HL-60/S4 treated with phorbol 12-myristate 13-acetate at 8.2 ng/mL for 4 days and 3 days (cell line): Measurements from ENCODE around the gene FBN3.
"Not testable (repeated sequence)": the region's sequence is repeated elsewhere in the genome, so short reads cannot be mapped to it uniquely, and the experiment has no call there.

Experiments
- in situ Hi-C: fragments of 300-500 bp; cut with MboI; formaldehyde crosslinking; loops from 2 replicates; pipeline ENCODE4 v1.15.0; 2022; ENCODE audit warnings: low sequenced_read_pairs

The FBN3 gene

DNA sequence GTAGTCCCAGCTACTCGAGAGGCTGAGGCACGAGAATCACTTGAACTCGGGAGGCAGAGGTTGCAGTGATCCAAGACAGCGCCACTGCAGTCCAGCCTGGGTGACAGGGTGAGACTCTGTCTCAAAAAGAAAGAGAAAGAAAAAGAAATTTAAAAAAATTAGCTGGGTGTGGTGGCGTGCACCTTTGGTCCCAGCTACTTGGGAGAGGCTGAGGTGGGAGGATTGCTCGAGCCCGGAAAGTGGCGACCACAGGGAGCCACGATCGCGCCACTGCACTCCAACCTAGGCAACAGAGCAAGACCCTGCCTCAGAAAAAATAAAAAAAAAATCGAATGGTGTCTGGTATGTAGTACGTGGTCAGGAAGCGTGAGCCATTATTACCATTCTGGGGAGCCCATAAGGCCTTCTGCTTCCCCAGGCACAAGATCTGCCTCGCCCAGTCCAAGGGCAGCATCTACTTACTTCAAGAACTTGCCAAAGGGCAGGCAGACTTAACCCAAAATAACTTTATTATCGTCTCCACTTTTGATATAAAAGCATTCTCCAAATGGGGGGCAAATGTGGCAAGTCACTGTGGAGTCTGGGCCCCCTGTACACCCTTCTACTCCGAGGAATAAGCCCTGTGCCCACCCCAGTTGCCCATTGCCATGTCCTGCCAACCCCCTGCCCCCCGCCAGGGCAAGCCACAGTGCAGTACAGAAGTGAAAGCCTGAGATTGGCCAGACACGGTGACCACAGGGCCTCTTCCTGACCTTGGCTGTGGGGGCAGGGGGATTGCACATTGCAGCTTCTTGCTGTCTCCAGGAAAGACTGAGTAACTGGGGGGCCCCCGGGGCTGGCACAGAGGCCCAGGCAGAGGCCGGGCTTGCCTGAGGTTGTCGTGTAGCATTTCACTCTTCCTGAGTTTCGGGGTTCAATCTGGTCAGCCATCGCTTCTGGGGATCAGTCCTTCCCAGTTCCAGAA lies 84.2 kb downstream of the FBN3 start:
- in situ Hi-C loops: no loop called here

DNA sequence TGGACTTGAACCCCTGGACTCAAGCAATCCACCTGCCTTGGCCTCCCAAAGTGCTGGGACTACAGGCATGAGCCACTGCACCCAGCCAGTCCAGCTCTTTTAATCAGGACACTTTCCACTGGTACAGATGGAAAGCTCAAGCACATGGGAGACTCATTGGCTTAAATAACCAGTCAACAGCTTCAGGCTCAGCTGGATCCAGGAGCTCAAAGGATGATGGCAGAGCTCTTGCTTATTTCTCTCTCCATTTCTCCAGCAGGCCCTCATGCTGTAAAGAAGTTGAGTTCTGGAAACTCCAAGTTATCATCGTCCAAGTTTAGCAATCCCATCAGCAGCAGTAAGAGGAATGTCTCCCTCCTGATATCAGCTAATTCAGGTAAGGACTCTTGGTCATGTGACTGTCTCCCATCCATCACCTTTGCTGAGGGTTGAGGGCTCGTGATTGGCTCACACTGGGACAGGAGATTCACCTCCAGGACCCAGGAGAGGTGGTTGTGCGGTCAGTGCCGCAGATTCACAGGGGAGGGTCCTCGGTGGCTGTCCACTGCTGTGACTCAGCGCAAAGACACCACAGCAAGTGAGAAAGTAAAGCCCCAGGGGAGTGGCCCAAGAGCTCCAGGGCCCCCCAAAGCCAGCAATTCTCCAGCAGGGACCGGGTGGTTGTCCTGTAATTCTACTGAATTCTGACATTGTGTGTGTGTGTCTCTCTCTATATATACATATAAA lies 91.7 kb downstream of the FBN3 start:
- in situ Hi-C loops: no loop called here

DNA sequence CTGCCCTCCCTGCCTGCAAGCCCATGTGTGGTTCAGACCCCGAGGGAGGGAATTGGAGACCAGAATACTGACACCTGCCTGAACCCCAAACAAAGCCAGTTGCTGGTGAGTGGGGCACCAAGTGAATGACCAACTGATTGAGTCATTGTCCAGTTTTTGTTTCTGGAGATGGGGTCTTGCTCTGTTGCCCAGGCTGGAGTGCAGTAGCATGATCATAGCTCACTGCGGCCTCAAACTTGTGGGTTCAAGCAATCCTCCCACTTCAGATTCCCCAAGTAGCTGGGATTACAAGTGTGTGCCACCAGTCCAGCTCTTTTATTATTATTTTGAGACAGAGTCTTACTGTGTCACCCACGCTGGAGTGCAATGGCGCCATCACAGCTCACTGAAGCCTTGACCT lies 92.9 kb downstream of the FBN3 start:
- in situ Hi-C loops: no loop called here

DNA sequence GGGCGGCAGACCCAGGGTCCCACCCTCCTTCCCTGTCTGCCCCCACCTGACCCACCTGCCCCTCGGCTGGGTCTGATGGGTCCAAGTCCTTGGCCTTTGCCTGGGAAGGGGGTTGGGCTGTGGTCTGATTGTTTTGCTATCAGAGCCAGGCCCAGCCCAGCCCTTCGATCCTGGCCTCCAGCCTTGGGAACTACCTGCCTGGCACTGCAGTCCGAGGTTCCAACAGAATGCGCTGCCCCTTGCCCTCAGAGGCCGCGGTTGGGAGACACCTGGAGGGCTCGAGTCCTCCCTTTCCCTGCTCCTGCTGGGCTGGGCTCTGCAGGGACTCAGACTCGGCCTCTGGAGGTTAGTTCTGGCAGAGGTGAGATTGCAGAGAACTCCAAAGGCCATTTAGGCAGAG lies 95.2 kb downstream of the FBN3 start:
- in situ Hi-C loops: no loop called here

DNA sequence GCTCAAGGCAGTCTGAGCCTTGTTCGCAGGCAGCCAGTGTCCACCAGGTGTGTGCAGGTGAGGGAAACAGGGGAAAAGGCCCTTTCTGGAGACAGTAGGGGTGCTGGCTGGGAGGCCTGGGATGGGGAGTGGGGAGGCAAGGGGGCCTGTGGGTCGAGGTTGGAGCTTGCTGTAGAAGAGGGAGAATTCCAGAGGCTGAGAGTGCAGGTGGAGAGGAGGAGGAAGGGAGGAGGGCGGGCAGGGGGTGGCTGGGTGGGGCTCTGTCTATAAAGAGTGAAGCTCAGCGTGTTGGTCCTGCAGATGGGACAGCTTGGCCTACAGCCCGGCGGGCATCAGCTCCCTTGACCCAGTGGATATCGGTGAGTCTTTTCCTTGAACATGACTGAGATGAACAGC lies 96.9 kb downstream of the FBN3 start, which contains the start of gene CCL25:
CCL25 (plus strand) TSS at position 297 of the 396 bp plus-strand sequence. CDS start 290 bp downstream, outside the sequence.
- in situ Hi-C loops: no loop called here

DNA sequence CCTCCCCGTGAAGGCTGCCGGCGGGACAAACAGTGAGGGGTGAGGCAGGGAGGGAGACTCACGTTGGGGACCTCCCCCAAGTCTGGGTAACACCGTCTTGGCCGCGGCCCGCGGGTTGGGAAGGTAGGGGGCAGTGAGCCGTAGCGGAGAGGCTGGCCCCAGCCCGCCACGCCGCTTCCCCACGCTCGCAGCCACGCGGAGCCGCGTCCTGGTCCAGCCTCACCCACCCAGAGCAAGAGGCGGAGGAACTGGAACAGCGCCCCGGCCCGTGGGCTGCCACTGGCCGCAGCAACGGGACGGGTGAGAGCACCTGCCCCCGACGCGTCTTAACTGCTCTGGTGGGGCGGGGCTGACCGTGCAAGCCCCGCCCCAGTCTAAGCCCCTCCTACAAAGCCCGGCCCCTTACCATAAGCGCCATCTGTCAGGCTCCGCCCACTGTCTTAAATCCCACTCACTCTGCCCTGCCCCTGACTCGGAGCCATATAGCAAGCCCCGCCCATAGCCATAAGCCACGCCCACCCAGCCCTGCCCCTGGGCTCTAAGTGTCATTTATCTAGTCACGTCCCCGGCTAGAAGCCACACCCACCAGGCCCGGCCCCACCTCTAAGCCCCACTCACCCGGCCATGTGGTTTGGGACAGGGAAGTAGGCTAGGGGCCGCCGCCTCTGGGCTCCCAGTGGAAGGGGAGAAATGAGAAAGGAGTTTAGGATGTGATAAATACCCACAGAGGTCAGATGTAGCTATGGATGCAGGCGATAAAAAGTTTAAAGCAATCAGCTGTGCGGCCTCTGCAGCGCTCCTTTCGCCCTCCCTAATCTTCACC lies 98.9 kb downstream of the FBN3 start:
- in situ Hi-C loops: no loop called here

DNA sequence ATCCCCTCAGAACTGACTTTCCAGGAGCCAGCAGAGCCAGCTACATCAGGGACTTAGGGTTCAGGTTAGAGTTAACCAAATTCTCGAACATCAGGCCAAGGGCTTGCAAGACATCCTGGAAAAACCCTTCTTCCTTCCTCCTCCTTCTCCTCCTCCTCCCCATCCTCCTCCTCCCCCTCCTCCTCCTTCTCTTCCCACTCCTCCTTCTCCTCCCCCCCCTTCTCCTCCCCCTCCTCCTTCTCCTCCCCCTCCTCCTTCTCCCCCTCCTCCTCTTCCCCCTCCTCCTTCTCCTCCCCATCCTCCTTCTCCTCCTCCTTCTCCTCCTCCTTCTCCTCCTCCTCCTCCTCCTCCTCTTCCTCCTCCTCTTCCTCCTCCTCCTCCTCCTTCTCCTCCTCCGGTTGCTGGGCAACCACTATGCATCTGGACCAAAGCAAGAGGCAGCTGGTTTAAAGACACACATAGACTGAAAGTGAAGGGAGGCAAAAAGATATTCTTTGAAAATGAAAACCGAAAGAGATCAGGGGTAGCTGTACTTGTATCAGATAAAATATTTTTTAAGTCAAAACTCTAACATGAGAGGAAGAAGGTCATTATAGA lies 102.7 kb downstream of the FBN3 start:
- in situ Hi-C loops: no loop called here

DNA sequence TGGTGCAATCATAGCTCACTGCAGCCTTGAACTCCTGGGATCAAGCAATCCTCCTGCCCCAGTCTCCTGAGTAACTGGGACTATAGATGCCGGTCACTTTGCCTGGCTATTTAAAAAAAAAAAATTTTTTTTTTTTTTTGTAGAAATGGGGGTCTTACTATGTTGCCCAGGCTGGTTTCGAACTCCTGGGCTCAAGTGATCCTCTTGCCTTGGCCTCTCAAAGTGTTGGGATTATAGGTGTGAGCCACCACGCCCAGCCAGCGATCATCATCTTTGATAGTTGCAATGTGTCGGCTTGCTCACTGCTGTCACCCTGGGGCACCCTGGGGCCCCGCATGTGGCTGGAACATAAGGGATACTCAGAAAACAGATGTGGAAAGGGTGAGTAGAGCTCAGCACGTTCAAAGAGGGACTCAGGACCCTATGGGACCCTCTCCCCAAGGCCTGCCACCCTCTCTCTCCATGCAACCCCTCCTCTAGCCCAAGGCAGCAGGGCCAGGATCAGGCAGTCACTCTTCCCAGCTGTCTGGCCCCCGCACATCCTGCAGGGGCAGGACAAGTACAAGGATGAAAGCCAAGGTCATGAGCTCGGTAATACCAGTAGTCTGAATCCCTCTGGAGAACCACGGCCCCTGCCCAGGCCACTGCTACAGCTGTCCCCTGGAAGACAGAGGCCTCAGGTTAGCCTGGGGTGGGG lies 103.4 kb downstream of the FBN3 start:
- in situ Hi-C loops: no loop called here

DNA sequence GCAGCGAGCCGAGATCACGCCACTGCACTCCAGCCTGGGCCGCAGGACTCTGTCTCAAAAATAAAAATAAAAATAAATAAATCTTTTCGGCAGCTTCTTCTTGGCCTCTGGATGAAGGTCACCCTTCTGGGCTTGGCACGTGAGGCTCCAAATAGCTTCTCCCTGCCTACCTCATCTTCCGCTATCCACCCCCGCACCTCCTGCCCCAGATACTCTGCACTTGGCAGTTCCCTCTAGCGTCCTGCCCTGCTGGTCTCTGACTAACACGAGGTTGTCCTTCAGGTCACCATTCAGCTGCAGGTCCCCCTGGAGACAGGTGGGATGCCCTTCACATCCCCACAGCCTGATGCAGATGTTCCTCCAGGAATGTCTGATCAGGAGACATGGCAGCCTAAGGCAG lies 105.4 kb downstream of the FBN3 start:
- in situ Hi-C loops: no loop called here

DNA sequence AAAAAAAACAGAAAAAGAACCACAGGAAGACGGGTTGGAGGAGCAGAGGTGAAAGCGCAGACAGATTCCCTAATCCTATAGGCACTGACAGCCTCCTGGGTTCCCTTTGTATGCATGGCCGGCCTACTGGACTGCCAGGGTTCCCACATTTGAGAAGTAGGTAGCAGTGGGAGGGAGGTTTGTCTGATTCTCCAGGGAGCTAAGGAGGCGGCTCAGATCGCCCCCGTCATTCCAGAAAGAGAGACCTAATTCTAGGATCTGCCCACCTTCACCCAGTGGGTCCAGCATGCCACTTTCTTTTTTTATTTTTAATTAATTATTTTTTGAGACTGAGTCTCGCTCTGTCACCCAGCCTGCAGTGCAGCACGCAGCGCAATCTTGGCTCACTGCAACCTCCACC lies 106.5 kb downstream of the FBN3 start:
- in situ Hi-C loops: no loop called here

DNA sequence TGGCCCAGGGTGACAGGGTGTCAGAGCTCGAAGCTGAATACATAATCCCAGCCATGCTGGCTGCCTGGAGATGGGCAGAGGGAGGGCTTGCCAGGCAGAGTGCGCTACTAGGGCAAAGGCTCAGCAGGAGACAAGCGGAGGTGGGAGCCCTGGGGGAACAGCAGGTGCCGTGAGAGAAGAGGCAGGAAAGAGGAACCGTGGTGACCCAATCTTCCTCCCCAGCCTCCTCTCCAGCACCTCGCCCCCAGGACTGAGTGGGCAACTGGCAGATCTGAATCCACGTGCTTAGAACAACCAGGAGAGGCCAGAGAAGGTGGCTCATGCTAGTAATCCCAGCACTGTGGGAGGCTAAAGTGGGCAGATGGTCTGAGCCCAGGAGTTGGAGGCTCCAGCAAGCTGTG lies 107.9 kb downstream of the FBN3 start:
- in situ Hi-C loops: no loop called here

DNA sequence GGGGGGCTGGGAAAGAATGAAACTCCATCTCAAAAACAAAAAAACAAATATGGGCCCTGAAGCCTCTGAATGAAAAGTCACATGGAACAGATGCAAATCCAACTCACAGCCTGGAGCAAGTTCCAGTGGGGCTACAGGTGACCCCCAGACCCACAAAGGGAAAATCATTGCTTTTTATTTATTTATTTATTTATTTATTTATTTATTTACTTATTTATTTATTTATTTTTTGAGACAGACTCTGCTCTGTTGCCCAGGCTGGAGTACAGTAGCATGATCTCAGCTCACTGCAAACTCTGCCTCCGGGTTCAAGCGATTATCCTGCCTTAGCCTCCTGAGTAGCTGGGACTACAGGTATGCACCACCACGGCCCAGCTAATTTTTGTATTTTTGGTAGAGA lies 110.2 kb downstream of the FBN3 start:
- in situ Hi-C loops: no loop called here

DNA sequence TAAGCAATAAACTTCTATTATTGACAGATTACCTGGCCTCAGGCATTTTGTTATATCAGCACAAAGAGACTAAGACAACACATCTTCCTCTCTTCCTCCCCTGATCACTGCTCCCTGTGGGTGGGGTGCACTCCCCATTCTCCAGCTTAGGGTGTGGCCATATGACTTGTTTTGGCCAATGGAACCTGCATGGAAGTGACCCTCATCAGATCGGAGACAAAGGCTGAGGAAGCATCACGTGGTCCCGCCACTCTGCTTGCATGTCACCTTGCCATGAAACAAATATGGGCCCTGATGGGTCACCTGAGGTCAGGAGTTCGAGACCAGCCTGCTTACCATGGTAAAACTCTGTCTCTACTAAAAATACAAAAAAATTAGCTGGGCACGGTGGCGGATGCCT lies 110.6 kb downstream of the FBN3 start:
- in situ Hi-C loops: no loop called here

DNA sequence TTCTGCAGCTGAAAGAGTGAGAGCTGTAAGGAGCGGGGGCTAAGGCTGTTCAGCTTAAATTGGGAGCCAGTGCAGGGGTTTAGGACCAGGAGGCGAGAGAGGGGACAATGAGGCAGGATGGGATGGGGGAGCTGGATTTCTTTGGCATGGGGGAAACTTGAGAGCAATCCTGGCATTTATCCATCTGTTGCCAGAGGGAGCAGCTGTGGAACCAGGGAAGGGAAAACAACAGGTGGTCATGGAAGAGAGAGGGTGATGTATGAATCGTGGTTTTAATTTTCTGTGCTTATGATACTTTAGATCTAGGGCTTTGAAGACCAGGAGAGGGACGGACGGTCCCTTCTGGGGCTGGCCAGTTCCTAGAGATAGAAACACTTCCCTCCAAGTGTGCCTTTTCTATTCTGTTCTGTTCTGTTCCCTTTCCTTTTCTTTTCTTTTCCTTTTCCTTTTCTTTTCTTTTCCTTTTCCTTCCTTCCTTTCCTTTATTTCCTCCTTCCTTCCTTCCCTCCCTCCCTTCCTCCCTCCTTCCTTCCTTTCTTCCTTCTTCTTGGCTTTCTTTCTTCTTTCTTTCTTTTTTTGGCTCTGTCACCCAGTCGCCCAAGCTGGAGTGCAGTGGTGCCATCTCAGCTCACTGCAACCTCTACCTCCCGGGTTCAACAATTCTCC lies 112.8 kb downstream of the FBN3 start:
- in situ Hi-C loops: no loop called here

DNA sequence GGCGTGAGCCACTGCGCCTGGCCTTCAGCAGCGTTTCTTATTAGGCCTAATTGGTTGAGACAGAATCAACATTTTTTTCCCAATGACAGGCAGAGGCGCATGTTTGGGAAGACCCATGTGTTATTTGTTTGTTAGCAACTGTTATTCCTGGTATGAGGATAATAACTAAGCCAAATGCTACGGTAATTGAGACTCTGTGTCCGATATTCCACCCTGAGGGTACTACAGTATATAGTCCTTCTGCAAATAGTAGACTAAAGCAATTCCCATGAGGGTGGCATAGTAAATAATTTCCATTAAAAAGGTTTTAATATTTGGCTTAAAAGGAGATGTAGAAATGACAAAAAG lies 115.2 kb downstream of the FBN3 start:
- in situ Hi-C loops: no loop called here

DNA sequence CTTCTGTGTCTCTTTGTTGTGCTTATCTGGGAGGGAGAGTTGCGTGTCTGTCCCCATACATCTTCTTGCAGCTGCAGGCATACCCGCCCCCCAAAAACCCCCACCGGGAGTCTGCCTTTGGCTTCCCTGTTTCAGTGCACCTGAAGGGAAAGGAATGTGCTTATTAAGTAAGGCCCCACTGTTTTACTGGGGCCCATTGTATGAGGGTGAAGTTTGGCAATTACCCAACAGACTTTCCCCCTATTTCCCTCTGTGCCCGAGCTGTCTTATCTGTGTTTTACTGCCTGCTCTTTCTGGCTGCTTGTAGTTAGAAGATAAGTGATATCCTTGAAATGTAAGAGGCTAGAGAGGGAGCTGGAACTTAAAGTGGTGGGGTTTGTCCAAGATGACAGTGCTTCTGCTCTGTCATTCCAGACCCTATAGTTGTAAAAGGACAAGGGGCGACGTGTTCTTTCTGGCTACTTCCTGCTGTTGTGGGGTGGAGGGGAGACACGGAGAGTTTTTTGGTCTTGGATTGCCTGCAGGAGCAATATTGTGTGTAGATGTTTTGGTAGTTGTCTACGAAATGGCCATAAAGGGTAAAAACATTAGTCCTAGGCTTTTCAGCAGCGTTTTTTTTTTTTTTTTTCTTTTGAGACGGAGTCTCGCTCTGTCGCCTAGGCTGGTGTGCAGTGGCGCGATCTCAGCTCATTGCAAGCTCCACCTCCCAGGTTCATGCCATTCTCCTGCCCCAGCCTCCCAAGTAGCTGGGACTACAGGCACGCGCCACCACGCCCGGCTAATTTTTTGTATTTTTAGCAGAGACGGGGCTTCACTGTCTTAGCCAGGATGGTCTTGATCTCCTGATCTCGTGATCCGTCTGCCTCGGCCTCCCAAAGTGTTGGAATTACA lies 115.9 kb downstream of the FBN3 start:
- in situ Hi-C loops: not testable (repeated sequence)

DNA sequence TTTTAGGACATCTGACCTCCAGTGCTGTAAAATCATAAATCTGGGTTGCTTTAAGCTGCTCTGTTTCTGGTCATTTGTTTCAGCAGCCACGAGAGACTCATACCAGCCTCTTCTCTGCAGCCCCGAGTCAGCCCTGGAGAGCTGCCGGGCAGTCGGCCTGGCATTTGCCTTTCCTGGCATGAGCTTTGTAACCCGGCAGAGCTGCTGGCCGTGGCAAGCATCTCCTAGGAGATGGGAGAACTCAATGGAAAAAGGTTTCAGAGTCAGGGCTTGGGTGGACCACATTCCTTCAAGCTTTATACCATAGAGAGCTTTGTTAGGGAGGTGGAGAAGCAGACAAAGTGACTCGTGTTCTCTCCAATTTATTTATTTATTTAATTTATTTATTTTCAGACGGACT lies 118.4 kb downstream of the FBN3 start:
- in situ Hi-C loops: no loop called here

DNA sequence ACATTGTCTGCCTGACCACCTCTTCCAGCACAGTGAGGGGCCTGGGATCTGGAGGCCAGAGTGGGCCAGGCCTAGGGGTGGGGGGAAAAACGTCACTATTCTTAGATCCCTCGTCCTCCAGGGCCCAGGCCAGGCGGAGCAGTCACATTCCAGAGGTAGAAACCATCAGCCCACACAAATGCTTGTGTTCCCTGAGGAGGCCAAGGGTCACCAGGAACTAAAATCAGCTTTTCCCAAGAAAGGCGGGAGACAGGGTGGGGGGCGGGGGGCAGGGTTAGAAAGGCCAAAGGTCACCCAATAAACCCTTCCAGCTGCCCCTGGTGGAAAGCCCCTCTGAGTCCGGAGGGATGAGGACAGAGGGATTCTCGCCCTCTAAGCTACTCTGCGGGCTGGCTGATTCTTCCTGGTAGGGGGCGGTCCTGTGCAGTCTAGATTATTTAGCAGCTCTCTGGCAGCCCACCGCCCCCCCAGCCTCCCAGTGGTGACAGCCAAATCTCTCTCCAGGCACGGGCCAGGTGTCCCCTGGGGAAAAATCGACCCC lies 120.4 kb downstream of the FBN3 start:
- in situ Hi-C loops: no loop called here

DNA sequence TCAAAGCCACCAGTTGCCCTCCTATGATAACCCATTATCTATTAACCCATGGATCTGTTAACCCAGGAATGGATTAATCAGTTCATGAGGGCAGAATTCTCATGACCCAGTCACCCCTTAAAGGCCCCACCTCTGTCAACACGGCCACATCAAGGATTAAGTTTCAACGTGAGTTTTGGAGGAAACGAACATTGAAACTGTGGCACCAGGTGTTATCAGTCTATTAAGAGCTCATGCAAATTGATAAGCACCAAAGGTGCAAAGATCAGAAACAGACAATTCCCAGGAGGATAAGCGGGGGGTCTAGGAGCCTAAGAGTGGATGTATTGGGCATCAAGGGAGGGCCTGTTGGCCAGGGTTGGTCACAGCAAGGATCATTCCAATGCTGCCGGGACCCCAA lies 124.1 kb downstream of the FBN3 start:
- in situ Hi-C loops: no loop called here
